RPMI8226 (cell line): ENCODE measurements around the gene DDAH1.

ENCODE experiments used
- DNase-seq: peaks from one replicate; pipeline ENCODE4 v3.0.0-alpha.2; 2015

DDAH1 gene

GRCh38 chr1:85437139-85437538 is 27.8 kb downstream of the DDAH1 start:
- no peak for DNase-seq

GRCh38 chr1:85433096-85433495 is 31.9 kb downstream of the DDAH1 start:
- DNase-seq: no peak

- DNase-seq: peak; percentile 22
Observed at GRCh38 chr1:85428471-85429089, 36.4 kb downstream of the DDAH1 start.

GRCh38 chr1:85427849-85428248 is 37.1 kb downstream of the DDAH1 start:
- DNase-seq: no peak

GRCh38 chr1:85427331-85427730 is 37.6 kb downstream of the DDAH1 start:
- DNase-seq: no peak

- DNase-seq: no peak
Observed at GRCh38 chr1:85421179-85421578, 43.8 kb downstream of the DDAH1 start.

GRCh38 chr1:85420199-85420598 is 44.8 kb downstream of the DDAH1 start:
- DNase-seq: no peak

- DNase-seq: no peak
Observed at GRCh38 chr1:85417876-85418275, 47.1 kb downstream of the DDAH1 start.

GRCh38 chr1:85417017-85417416 is 47.9 kb downstream of the DDAH1 start:
- DNase-seq: no peak

- no peak for DNase-seq
Observed at GRCh38 chr1:85413169-85413568, 51.8 kb downstream of the DDAH1 start.

GRCh38 chr1:85411567-85412305 is 53.2 kb downstream of the DDAH1 start:
- DNase-seq: no peak

- no peak for DNase-seq
Observed at GRCh38 chr1:85409516-85409915, 55.4 kb downstream of the DDAH1 start.

- no peak for DNase-seq
Observed at GRCh38 chr1:85407746-85408377, 57.1 kb downstream of the DDAH1 start.

GRCh38 chr1:85406887-85407533 is 57.9 kb downstream of the DDAH1 start:
- no peak for DNase-seq

- no peak for DNase-seq
Observed at GRCh38 chr1:85406081-85406480, 58.9 kb downstream of the DDAH1 start.

- no peak for DNase-seq
Observed at GRCh38 chr1:85404408-85404807, 60.6 kb downstream of the DDAH1 start.

- no peak for DNase-seq
Observed at GRCh38 chr1:85398391-85399064, 66.4 kb downstream of the DDAH1 start.

- DNase-seq: no peak
Observed at GRCh38 chr1:85397490-85398032, 67.4 kb downstream of the DDAH1 start.

- DNase-seq: no peak
Observed at GRCh38 chr1:85396194-85396593, 68.8 kb downstream of the DDAH1 start.

- DNase-seq: no peak
Observed at GRCh38 chr1:85394130-85394529, 70.8 kb downstream of the DDAH1 start.

- DNase-seq: no peak
Observed at GRCh38 chr1:85393490-85393889, 71.5 kb downstream of the DDAH1 start.

- DNase-seq: no peak
Observed at GRCh38 chr1:85388416-85388815, 76.5 kb downstream of the DDAH1 start.

- DNase-seq: no peak
Observed at GRCh38 chr1:85387781-85388180, 77.2 kb downstream of the DDAH1 start.
